Suppressor macrophage (primary cell): ENCODE measurements around the gene ZFP3.
"Not testable (repeated sequence)": the region's sequence is repeated elsewhere in the genome, so short reads cannot be mapped to it uniquely, and the experiment has no call there.

ENCODE experiments used
- DNase-seq, 4 experiments: peaks; one replicate each; pipeline ENCODE4 v3.0.0-alpha.2; 2020 to 2022

The ZFP3 gene

GRCh38 chr17:5126719-5127488 lies 48.6 kb downstream of the ZFP3 start:
- no peak for DNase-seq

GRCh38 chr17:5127910-5128309 lies 49.6 kb downstream of the ZFP3 start:
- no peak for DNase-seq

- not testable (repeated sequence) for DNase-seq
Measured at GRCh38 chr17:5128387-5128786, 50.1 kb downstream of the ZFP3 start.

DNA sequence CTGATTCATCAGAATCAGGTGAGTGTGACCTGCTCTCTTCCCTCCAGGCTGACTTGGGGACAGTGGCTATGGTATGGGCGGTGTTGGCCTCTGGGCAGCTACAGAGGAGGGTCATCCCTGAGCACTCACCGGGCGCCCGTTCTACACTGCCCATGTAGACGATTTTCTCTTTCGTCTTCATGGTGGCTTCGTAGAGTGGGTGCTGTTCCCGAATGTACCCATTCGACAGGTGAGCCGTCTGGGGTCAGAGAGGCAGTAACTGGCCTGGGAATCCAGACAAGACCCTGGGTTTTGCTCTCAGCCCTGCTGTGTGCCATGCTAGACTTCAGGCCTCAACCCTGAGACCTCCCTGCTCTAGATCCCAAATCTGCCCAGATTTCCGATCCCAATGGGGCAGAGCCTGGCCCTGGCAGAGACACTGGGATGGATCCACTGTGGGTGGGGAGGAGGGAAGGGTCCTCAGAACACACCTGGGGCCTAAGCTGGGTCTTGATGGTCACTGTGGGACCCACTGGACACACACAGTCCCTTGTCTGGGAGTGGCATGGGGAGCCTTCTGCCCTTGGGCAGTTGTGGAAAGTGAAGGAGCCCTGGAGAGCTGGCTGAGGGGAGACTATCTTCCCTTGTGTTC lies 50.8 kb downstream of the ZFP3 start:
- DNase-seq = no peak

DNA sequence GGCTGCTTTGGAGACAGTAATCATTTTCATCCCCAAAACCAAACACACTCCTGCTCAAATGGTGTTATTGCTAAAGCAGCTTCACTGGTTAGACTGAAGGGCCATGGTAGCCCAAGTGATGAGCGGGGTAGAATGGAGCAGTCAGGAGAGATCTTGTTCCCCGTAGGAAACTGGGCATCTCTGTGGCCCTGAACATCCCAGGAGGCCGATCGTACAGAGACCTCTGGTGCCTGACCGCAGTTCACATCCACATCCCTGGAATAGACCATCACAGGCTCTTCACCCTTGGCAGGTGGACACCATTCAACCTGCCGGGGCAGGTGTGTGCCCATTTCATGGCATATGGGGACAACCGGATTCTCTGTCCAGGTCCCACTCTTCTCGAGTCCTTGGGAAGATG lies 51.5 kb downstream of the ZFP3 start:
- DNase-seq = not testable (repeated sequence)

- not testable (repeated sequence) for DNase-seq
Measured at GRCh38 chr17:5130261-5130660, 52.0 kb downstream of the ZFP3 start.

GRCh38 chr17:5130687-5131086 lies 52.4 kb downstream of the ZFP3 start:
- DNase-seq = not testable (repeated sequence)

- no peak for DNase-seq
Measured at GRCh38 chr17:5131146-5131715, 53.0 kb downstream of the ZFP3 start.

DNA sequence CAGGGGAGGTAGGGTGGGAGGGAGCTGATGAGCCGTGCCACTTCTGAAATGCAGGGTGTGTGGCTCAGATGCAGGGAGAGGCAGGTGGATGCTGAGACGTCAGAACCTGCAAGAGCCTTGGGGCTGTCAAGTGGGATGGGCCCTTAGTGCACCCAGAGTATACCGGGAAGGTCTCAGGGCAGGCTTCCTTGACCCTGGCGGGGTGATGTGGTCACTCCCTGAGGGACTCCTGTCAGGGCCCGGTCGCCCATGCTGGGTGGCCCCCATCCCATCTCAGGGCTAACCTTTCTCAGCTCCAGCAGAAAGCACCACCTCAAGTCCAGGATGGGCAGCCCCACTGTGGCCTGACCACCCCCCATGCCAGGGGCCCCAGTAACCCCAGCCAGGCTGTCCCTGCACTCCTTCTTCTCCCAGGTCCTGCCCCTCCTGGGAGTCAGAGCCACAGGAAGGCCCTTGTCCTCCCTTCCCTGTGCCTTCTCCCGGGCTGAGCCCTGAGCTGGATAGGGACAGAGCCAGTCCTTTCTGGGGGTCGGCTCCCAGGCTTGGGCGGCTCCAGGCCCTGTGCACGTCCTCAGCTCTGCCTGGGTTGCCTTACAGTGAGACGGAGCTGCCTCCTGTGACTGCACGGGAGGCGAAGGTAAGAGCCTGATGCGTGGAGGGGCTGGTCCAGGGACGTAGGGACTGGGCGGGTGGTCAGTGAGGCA lies 53.7 kb downstream of the ZFP3 start:
- DNase-seq = not testable (repeated sequence)

- peak in 1 of 4 experiments; percentile 12 for DNase-seq
Measured at GRCh38 chr17:5132503-5133225, 54.4 kb downstream of the ZFP3 start.

- no peak for DNase-seq
Measured at GRCh38 chr17:5133311-5133710, 55.0 kb downstream of the ZFP3 start.

GRCh38 chr17:5133961-5134360 lies 55.7 kb downstream of the ZFP3 start:
- not testable (repeated sequence) for DNase-seq

DNA sequence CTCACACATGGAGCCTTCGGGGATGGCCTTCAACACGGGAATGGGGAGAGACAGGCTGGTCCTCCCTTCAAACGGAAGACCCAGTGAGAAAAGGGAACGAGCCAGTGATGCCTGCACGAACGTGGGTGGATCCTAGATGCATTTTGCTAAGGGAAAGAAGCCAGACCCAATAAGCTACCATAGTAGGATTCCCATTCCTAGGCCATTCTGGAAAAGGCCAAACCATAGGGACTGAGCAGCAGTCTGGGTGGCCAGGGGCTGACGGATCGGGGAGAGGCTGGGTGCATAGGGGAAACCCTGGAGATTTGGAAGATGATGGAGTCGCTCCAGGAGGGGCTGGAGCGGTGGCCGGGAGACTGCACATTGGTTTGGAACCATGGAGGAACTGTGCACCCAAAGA lies 56.3 kb downstream of the ZFP3 start:
- not testable (repeated sequence) for DNase-seq

GRCh38 chr17:5135131-5135712 lies 57.0 kb downstream of the ZFP3 start:
- not testable (repeated sequence) for DNase-seq

- DNase-seq = no peak
Measured at GRCh38 chr17:5135726-5136579, 57.7 kb downstream of the ZFP3 start.

DNA sequence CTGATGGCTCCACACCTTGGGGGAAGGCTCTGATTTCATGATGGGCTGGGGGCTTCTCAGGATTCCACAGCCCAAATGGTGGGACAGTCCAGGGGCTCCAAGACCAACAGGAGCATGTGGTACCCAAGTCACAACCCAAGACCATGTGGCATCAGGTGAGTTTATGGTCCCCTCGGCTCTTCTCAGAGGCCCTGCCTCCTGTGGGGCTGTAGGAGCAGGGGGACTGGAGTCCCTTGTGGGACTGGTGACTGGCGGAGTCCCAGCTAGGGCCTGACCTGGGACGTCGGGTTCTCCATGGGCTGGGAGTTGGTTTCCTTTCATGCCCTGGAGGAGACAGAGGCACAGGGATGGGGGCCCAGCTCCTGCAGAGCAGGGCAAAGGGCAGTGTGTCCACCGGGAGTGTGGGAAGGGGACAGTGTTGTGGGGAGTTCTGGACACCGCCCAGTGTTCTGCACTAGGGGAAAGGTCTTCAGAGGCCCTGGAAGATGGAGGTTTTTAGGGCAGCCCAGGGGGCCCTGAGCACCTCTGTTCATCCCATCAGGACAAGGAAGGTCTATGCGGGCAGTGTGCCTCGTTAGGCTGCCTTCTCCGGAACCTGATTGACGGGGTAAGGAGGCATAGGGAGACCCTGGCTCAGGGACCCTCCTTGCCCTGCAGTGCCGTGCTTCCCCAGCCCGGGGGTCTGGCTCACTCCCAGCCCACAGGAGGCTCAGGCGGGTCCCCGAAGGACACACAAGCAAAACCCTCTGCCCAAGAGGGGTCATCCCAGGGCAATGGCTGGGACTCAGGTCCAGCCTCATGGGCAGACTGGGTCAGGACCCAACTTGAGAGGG lies 58.5 kb downstream of the ZFP3 start:
- not testable (repeated sequence) for DNase-seq

- DNase-seq = not testable (repeated sequence)
Measured at GRCh38 chr17:5137511-5138197, 59.4 kb downstream of the ZFP3 start.

DNA sequence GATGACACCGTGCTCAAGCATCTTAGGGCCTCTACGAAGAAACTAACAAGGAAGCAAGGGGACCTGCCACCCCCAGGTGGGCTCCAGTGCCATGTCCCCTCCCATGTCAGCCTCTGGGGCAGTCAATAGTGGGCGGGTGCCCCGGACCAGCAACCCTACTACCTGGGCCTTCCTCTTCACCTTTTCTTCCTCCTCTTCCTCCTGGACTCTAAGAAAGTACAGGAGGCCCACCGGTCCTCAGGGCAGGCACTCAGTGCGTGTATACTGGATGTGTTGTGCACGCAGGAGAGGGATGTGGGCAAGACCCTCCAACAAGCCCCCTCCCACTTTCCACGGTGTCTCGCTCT lies 59.9 kb downstream of the ZFP3 start:
- not testable (repeated sequence) for DNase-seq

DNA sequence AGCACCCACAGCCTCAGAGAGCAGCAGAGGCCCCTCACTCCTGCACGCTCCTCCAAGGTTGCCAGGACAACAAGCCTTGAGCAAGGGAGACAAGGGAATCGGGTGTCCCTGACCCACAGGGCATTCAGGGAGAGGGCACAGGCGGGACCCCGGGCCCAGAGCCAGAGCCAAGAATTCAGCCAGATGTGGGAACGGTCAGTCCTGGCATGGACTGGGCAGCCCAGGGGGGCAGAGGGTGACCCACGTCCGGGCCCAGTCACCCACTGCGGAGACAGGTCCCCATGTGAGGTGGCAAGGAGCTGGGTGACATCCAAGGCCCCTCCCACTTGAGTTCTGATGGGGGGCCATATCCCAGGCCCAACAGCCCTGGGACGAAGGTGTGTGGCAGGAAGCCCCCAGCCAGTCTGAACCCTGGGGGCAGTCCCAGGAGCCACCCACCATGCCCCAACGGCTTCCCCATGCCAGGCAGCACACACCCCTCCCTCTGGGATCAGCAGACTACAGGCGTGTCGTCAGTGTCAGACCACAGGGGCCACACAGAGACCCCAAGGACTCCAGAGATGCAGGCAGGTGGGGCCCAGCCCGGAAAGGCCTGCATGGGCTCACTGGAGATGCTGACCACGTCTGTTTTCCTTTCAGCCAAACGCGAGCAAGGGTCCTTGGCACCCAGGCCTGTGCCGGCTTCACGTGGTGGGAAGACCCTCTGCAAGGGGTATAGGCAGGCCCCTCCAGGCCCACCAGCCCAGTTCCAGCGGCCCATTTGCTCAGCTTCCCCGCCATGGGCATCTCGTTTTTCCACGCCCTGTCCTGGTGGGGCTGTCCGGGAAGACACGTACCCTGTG lies 60.6 kb downstream of the ZFP3 start:
- DNase-seq = no peak
